Neural cell (in vitro differentiated cells): ENCODE results near the gene DCLK1. TPM values are rescaled to one million over a fixed set of nuclear protein-coding genes. Genes with fewer than 3 reads are reported as not detected.

Experiments used
- H2AFZ ChIP-seq: fragments of 200-600, 300-800 bp; sonication (generic), shearing (Covaris generic); 2 replicates; pipeline ENCODE4 v1.6.0; 2014; ENCODE audit warnings: low read depth, mild to moderate bottlenecking, antibody characterized with exemption, low read length, moderate library complexity
- H3F3A ChIP-seq: fragments of 200-600 bp; shearing (Covaris generic); 2 replicates; pipeline ENCODE4 v1.6.1; 2016; ENCODE audit warnings: mild to moderate bottlenecking, moderate library complexity, mixed read lengths, antibody characterized with exemption, low read length; ENCODE audit not compliant: insufficient read depth, poor library complexity, severe bottlenecking
- H3K27ac ChIP-seq: fragments of 200-600, 300-800 bp; sonication (generic), shearing (Covaris generic); 2 replicates; pipeline ENCODE4 v1.5.1; 2014; ENCODE audit warnings: mild to moderate bottlenecking, low read length, moderate library complexity
- H3K27me3 ChIP-seq: fragments of 300-800, 200-600 bp; sonication (generic), shearing (Covaris generic); 2 replicates; pipeline ENCODE4 v1.6.0; 2014; ENCODE audit warnings: mild to moderate bottlenecking, low read depth, low read length, moderate library complexity; ENCODE audit not compliant: insufficient read depth
- H3K36me3 ChIP-seq: fragments of 300-800, 200-600 bp; sonication (generic), shearing (Covaris generic); 2 replicates; pipeline ENCODE4 v1.5.1; 2014; ENCODE audit warnings: mild to moderate bottlenecking, antibody characterized with exemption, low read length, moderate library complexity; ENCODE audit not compliant: insufficient read depth
- H3K4me2 ChIP-seq: fragments of 300-800, 200-600 bp; sonication (generic), shearing (Covaris generic); 2 replicates; pipeline ENCODE4 v1.6.0; 2014; ENCODE audit warnings: mild to moderate bottlenecking, low read length
- H3K4me3 ChIP-seq: fragments of 300-800, 200-600 bp; sonication (generic), shearing (Covaris generic); 2 replicates; pipeline ENCODE4 v1.5.1; 2014; ENCODE audit warnings: mild to moderate bottlenecking, low read length, moderate library complexity
- H3K79me2 ChIP-seq: fragments of 200-600 bp; shearing (Covaris generic); replicated peaks from 2 replicates; pipeline ENCODE4 v1.6.0; 2014; ENCODE audit warnings: mild to moderate bottlenecking, low read length, moderate library complexity; ENCODE audit not compliant: insufficient read depth
- H3K9ac ChIP-seq: fragments of 300-800, 200-600 bp; sonication (generic), shearing (Covaris generic); 2 replicates; pipeline ENCODE4 v1.6.1; 2016; ENCODE audit warnings: mild to moderate bottlenecking, low read length, mixed read lengths
- H3K9me2 ChIP-seq: fragments of 200-600 bp; shearing (Covaris generic); 2 replicates; pipeline ENCODE4 v1.6.1; 2016; ENCODE audit warnings: mild to moderate bottlenecking, low read length, mixed read lengths; ENCODE audit not compliant: insufficient read depth
- H3K9me3 ChIP-seq: fragments of 200-600, 300-800 bp; sonication (generic), shearing (Covaris generic); 2 replicates; pipeline ENCODE4 v1.6.1; 2016; ENCODE audit warnings: mild to moderate bottlenecking, mixed run types, low read length, moderate library complexity, mixed read lengths
- H4K20me1 ChIP-seq: fragments of 200-600 bp; shearing (Covaris generic); 2 replicates; pipeline ENCODE4 v1.6.1; 2016; ENCODE audit warnings: mild to moderate bottlenecking, mixed run types; ENCODE audit not compliant: insufficient read depth
- EP300 ChIP-seq: fragments of 450-650 bp; conservative IDR thresholded peaks from 2 replicates; pipeline ENCODE4 v1.6.1; 2014; ENCODE audit warnings: antibody characterized with exemption, mild to moderate bottlenecking, moderate library complexity; ENCODE audit not compliant: poor library complexity, severe bottlenecking
- EZH2 ChIP-seq: fragments of 200-600, 300-800 bp; shearing (Covaris generic), sonication (generic); IDR thresholded peaks from 2 replicates; pipeline ENCODE4 v1.6.1; 2014; ENCODE audit warnings: antibody characterized with exemption, low read length, borderline replicate concordance, mild to moderate bottlenecking; ENCODE audit not compliant: insufficient read depth, poor library complexity, severe bottlenecking
- MXI1 ChIP-seq: fragments of 450-650 bp; conservative IDR thresholded peaks from 2 replicates; pipeline ENCODE4 v1.6.1; 2014; ENCODE audit warnings: antibody characterized with exemption, mild to moderate bottlenecking; ENCODE audit not compliant: poor library complexity, severe bottlenecking
- POLR2AphosphoS5 ChIP-seq: IDR thresholded peaks from 2 replicates; pipeline ENCODE4 v1.6.1; 2012
- RAD21 ChIP-seq: fragments of 450-650 bp; conservative IDR thresholded peaks from 2 replicates; pipeline ENCODE4 v1.6.1; 2014; ENCODE audit warnings: antibody characterized with exemption, mild to moderate bottlenecking, moderate library complexity
- SMC3 ChIP-seq: fragments of 450-650 bp; conservative IDR thresholded peaks from 2 replicates; pipeline ENCODE4 v1.6.1; 2014; ENCODE audit warnings: antibody characterized with exemption, mild to moderate bottlenecking, moderate library complexity; ENCODE audit not compliant: poor library complexity
- TAF1 ChIP-seq: IDR thresholded peaks from 2 replicates; pipeline ENCODE4 v1.6.1; 2012; ENCODE audit warnings: low read depth
- polyA plus RNA-seq: library from polyadenylated mRNA; depleted of rRNA; stranded (reverse); fragments of >200 nt; gene quantifications from 2 replicates; pipeline ENCODE4 v1.2.3, GENCODE V29; 2014
- TF ChIP-seq, protein P1 (sequence below): fragments of 450-650 bp; IDR thresholded peaks from 2 replicates; pipeline ENCODE4 v1.5.1; 2014; ENCODE audit warnings: antibody characterized with exemption, mild to moderate bottlenecking, moderate library complexity; ENCODE audit not compliant: poor library complexity, severe bottlenecking
- TF ChIP-seq, protein P2 (sequence below): IDR thresholded peaks from 2 replicates; pipeline ENCODE4 v1.6.1; 2012; ENCODE audit warnings: borderline replicate concordance

The DCLK1 gene
- polyA plus RNA-seq, 1 donor from 2014 or later, result 124 TPM

DNA sequence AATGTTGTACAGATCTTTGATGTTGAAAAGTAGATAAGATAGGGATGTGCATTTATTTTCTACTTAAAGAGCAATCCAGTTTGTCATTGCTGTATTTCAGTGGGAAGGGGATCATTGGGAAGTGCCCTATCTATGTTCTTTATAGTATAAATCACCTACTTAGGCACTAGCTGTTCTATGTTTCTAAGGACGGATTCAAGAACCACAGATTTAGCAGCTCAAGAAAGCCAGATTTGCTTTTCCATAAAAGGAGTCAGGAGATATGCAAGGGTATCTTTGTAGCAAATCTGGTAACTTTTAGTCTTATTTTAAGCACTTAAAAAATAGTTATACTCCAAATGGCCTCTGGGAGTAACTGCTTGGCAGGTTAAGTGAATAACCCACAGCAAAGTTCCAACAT lies 23.7 kb downstream of the DCLK1 start:
- Histone ChIP-seq H2AFZ (no peak overlapping the region), H3K9ac (no peak overlapping the region), H3K4me3 (no peak overlapping the region), H3K27ac (no peak overlapping the region), H3K36me3 (peaks cover 20% of the 10 kb centered on the region), H4K20me1 (no peaks in the 10 kb centered on the region), H3F3A (no peaks in the 10 kb centered on the region), H3K4me2 (no peak overlapping the region), H3K9me3 (no peaks in the 10 kb centered on the region), H3K79me2 (peaks cover 62% of the 10 kb centered on the region), H3K9me2 (no peaks in the 10 kb centered on the region), H3K27me3 (no peaks in the 10 kb centered on the region)
- TF ChIP-seq EZH2, result no peak
- TF ChIP-seq, protein P1, sequence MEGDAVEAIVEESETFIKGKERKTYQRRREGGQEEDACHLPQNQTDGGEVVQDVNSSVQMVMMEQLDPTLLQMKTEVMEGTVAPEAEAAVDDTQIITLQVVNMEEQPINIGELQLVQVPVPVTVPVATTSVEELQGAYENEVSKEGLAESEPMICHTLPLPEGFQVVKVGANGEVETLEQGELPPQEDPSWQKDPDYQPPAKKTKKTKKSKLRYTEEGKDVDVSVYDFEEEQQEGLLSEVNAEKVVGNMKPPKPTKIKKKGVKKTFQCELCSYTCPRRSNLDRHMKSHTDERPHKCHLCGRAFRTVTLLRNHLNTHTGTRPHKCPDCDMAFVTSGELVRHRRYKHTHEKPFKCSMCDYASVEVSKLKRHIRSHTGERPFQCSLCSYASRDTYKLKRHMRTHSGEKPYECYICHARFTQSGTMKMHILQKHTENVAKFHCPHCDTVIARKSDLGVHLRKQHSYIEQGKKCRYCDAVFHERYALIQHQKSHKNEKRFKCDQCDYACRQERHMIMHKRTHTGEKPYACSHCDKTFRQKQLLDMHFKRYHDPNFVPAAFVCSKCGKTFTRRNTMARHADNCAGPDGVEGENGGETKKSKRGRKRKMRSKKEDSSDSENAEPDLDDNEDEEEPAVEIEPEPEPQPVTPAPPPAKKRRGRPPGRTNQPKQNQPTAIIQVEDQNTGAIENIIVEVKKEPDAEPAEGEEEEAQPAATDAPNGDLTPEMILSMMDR, result no peak
- TF ChIP-seq MXI1, result no peak
- TF ChIP-seq, protein P2, sequence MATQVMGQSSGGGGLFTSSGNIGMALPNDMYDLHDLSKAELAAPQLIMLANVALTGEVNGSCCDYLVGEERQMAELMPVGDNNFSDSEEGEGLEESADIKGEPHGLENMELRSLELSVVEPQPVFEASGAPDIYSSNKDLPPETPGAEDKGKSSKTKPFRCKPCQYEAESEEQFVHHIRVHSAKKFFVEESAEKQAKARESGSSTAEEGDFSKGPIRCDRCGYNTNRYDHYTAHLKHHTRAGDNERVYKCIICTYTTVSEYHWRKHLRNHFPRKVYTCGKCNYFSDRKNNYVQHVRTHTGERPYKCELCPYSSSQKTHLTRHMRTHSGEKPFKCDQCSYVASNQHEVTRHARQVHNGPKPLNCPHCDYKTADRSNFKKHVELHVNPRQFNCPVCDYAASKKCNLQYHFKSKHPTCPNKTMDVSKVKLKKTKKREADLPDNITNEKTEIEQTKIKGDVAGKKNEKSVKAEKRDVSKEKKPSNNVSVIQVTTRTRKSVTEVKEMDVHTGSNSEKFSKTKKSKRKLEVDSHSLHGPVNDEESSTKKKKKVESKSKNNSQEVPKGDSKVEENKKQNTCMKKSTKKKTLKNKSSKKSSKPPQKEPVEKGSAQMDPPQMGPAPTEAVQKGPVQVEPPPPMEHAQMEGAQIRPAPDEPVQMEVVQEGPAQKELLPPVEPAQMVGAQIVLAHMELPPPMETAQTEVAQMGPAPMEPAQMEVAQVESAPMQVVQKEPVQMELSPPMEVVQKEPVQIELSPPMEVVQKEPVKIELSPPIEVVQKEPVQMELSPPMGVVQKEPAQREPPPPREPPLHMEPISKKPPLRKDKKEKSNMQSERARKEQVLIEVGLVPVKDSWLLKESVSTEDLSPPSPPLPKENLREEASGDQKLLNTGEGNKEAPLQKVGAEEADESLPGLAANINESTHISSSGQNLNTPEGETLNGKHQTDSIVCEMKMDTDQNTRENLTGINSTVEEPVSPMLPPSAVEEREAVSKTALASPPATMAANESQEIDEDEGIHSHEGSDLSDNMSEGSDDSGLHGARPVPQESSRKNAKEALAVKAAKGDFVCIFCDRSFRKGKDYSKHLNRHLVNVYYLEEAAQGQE, result no peak
- TF ChIP-seq TAF1, result no peak
- no peak for TF ChIP-seq RAD21
- TF ChIP-seq POLR2AphosphoS5, result no peak
- no peak for TF ChIP-seq SMC3
- no peak for TF ChIP-seq EP300

GRCh38 chr13:36105726-36106125 lies 25.5 kb downstream of the DCLK1 start:
- H3K9me2 ChIP-seq, result no peaks in the 10 kb centered on the region
- no peaks in the 10 kb centered on the region for H3F3A ChIP-seq
- no peak overlapping the region for H3K4me3 ChIP-seq
- H3K9me3 ChIP-seq, result no peaks in the 10 kb centered on the region
- peaks cover 10% of the 10 kb centered on the region for H3K36me3 ChIP-seq
- TF ChIP-seq, protein P1, result no peak
- TF ChIP-seq TAF1 (no peak), MXI1 (no peak), RAD21 (no peak), SMC3 (no peak)
- TF ChIP-seq, protein P2, result no peak
- H3K79me2 ChIP-seq, result peaks cover 53% of the 10 kb centered on the region
- no peak overlapping the region for H3K9ac ChIP-seq
- H3K4me2 ChIP-seq, result no peak overlapping the region
- H2AFZ ChIP-seq, result no peak overlapping the region
- no peaks in the 10 kb centered on the region for H3K27me3 ChIP-seq
- no peaks in the 10 kb centered on the region for H4K20me1 ChIP-seq
- H3K27ac ChIP-seq, result no peak overlapping the region
